Panc1 (cell line): Measurements from ENCODE around the gene HTR2C. TPM values are rescaled to one million over a fixed set of nuclear protein-coding genes. Genes with fewer than 3 reads are reported as not detected.

Experiments used
- ATAC-seq: fragments of 200-7000 bp; cut with Tn5 transposase; 2 replicates; pipeline ENCODE4 v1.9.1; 2020; ENCODE audit warnings: mild to moderate bottlenecking, moderate library complexity
- BruUV-seq: library from RNA; stranded (reverse); fragments of 400-500 nt; replicated peaks from 2 replicates; lab custom pipeline; 2021; lab: Mats Ljungman, UMichigan
- CTCF ChIA-PET: fragments of 300-600 bp; sonication (Branson Sonifier 250); formaldehyde crosslinking; loops from one replicate; lab custom pipeline; 2022; ENCODE audit warnings: antibody characterized with exemption; lab: Charles Lee
- POLR2A ChIA-PET: fragments of 300-600 bp; sonication (Branson Sonifier 250); formaldehyde crosslinking; loops from one replicate; lab custom pipeline; 2022; ENCODE audit warnings: antibody characterized with exemption; lab: Charles Lee
- DNase-seq: peaks from one replicate; pipeline ENCODE4 v3.0.0-alpha.2; 2010; ENCODE audit warnings: low read depth, low spot score
- H3K27ac ChIP-seq: 2 replicates; pipeline ENCODE4 v1.5.1; 2011; ENCODE audit warnings: mild to moderate bottlenecking, low read length, inconsistent platforms
- H3K27me3 ChIP-seq: fragments of 200-500 bp; sonication (Bioruptor generic); 2 replicates; pipeline ENCODE4 v1.6.0; 2014; ENCODE audit warnings: low read length, inconsistent platforms; ENCODE audit not compliant: control insufficient read depth, insufficient read depth
- H3K36me3 ChIP-seq: fragments of 200-500 bp; sonication (Bioruptor generic); 2 replicates; pipeline ENCODE4 v1.5.1; 2014; ENCODE audit warnings: inconsistent platforms, mild to moderate bottlenecking, low read length, moderate library complexity; ENCODE audit not compliant: control insufficient read depth, insufficient read depth
- H3K4me1 ChIP-seq: 2 replicates; pipeline ENCODE4 v1.5.1; 2011; ENCODE audit warnings: inconsistent platforms, mild to moderate bottlenecking, low read length, moderate library complexity; ENCODE audit not compliant: control insufficient read depth, insufficient read depth
- H3K4me3 ChIP-seq, 2 experiments: 2 replicates each; pipeline ENCODE4 v1.5.1; 2011 to 2012; ENCODE audit warnings: low read depth in 2 of 2, low read length in 2 of 2, mild to moderate bottlenecking in 2 of 2, inconsistent platforms in 1 of 2, moderate library complexity in 1 of 2
- H3K9me3 ChIP-seq: fragments of 200-500 bp; sonication (Bioruptor generic); 2 replicates; pipeline ENCODE4 v1.5.1; 2014; ENCODE audit warnings: low read depth, mild to moderate bottlenecking, inconsistent platforms, low read length, moderate library complexity; ENCODE audit not compliant: control insufficient read depth, insufficient read depth
- CTCF ChIP-seq: fragments of 450-650 bp; IDR thresholded peaks from 2 replicates; pipeline ENCODE4 v1.5.1; 2017; ENCODE audit warnings: mild to moderate bottlenecking
- POLR2AphosphoS5 ChIP-seq: IDR thresholded peaks from 2 replicates; pipeline ENCODE4 v1.6.1; 2012; ENCODE audit warnings: mild to moderate bottlenecking, low read depth, low read length, moderate library complexity
- REST ChIP-seq, 2 experiments: IDR thresholded peaks; 2 replicates each; pipeline ENCODE4 v1.6.1; 2011 to 2012; ENCODE audit warnings: low read depth in 2 of 2, control low read depth in 1 of 2, low read length in 1 of 2, mild to moderate bottlenecking in 1 of 2, moderate library complexity in 1 of 2; ENCODE audit not compliant: insufficient read depth in 1 of 2
- SIN3A ChIP-seq: IDR thresholded peaks from 2 replicates; pipeline ENCODE4 v1.6.1; 2012; ENCODE audit warnings: low read depth, mild to moderate bottlenecking, low read length, moderate library complexity, borderline replicate concordance; ENCODE audit not compliant: insufficient read depth
- TCF7L2 ChIP-seq: IDR thresholded peaks from 2 replicates; pipeline ENCODE4 v1.6.1; 2011; ENCODE audit warnings: mild to moderate bottlenecking, low read depth, low read length, inconsistent platforms
- in situ Hi-C: cut with HindIII; loops from 2 replicates; pipeline ENCODE4 v1.10.0; 2016; ENCODE audit warnings: low sequenced_read_pairs, low pct_unique_long_range_greater_than_20kb
- intact Hi-C: fragments of 100-400 bp; cut with micrococcal nuclease; formaldehyde crosslinking; loops from one replicate; pipeline ENCODE4 v1.10.0; 2022; ENCODE audit not compliant: unreplicated experiment
- total RNA-seq: library from RNA; stranded (reverse); gene quantifications from one replicate; pipeline ENCODE4 v1.2.1, GENCODE V29; 2021; ENCODE audit not compliant: unreplicated experiment

Gene HTR2C
- total RNA-seq, 1 experiment from 2014 or later: not detected

GRCh38 chrX:114626323-114626722 is 42.4 kb downstream of the HTR2C start:
- intact Hi-C loops: loop anchor here (5.0 kb wide), 2 partner anchors 336 to 521 kb away; no protein-coding TSS in a partner anchor
- Histone ChIP-seq H3K27me3 (no peaks in the 10 kb centered on the region), H3K4me3 (no peak overlapping the region), H3K9me3 (no peaks in the 10 kb centered on the region), H3K36me3 (no peaks in the 10 kb centered on the region), H3K27ac (no peak overlapping the region), H3K4me1 (no peaks in the 10 kb centered on the region)
- ATAC-seq (no peak), DNase-seq (no peak)
- BruUV-seq: no TSS peak
- ChIA-PET POLR2A (no interaction called here), CTCF (interaction anchor here (0.5 to 1.6 kb wide), 7 partner anchors 91 to 969 kb away, joined by 3 to 4 read pairs (median 4); no protein-coding TSS in a partner anchor)
- no peak for TF ChIP-seq POLR2AphosphoS5
- peak; percentile 48; the same call in 1 of the 2 replicates for TF ChIP-seq CTCF
- no peak for TF ChIP-seq TCF7L2
- no peak for TF ChIP-seq SIN3A
- in situ Hi-C loops: no loop called here

- Histone ChIP-seq H3K4me1 (no peaks in the 10 kb centered on the region), H3K9me3 (no peaks in the 10 kb centered on the region), H3K27ac (no peak overlapping the region), H3K27me3 (no peaks in the 10 kb centered on the region), H3K36me3 (no peaks in the 10 kb centered on the region), H3K4me3 (no peak overlapping the region)
- no TSS peak for BruUV-seq
- no peak for ATAC-seq
- POLR2A ChIA-PET: no interaction called here
- no peak for DNase-seq
- CTCF ChIA-PET: no interaction called here
- TF ChIP-seq POLR2AphosphoS5 (no peak), REST (IDR thresholded peaks at IDR 0.05; ENCODE audit: insufficient read depth in 1 of 2, low read depth in 2 of 2, low read length in 1 of 2) (no peak), CTCF (no peak), SIN3A (no peak), TCF7L2 (no peak)
- intact Hi-C loops: no loop called here
- in situ Hi-C loops: no loop called here
These were observed 52.1 kb downstream of the HTR2C start for GRCh38 chrX:114635986-114636385.
